Measurements from ENCODE around the gene ZFP69B.
A peak's percentile ranks its signal among the peaks of the same experiment; 100 is the strongest.

Gene ZFP69B

DNA sequence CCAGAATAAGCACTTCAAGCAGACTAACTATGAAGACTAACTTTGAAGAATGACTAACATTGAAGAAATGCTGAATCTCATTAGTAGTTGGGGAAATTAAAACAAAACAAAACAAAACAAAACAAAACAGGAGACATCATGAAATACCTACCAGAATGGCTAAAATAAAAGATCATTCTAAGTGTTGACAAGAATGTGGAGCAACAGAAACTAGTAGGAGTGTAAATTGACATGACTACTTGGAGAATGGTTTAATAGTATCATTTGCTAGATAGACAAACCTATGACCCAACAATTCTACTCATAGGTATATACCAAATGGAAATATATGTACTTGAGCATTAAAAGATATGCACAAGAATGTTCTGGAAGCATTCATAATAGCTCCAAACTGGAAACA lies 18.9 kb upstream of the ZFP69B start:
- TF ChIP-seq, protein P1, sequence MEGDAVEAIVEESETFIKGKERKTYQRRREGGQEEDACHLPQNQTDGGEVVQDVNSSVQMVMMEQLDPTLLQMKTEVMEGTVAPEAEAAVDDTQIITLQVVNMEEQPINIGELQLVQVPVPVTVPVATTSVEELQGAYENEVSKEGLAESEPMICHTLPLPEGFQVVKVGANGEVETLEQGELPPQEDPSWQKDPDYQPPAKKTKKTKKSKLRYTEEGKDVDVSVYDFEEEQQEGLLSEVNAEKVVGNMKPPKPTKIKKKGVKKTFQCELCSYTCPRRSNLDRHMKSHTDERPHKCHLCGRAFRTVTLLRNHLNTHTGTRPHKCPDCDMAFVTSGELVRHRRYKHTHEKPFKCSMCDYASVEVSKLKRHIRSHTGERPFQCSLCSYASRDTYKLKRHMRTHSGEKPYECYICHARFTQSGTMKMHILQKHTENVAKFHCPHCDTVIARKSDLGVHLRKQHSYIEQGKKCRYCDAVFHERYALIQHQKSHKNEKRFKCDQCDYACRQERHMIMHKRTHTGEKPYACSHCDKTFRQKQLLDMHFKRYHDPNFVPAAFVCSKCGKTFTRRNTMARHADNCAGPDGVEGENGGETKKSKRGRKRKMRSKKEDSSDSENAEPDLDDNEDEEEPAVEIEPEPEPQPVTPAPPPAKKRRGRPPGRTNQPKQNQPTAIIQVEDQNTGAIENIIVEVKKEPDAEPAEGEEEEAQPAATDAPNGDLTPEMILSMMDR (IDR thresholded peaks at IDR 0.05; ENCODE audit: low read depth, low read length), result no peak
- no peaks in the 10 kb centered on the region for H3K36me3 ChIP-seq
- no peaks in the 10 kb centered on the region for H3K4me1 ChIP-seq
- H3K9me3 ChIP-seq, result no peaks in the 10 kb centered on the region
- H3K4me3 ChIP-seq (ENCODE audit: low read depth, low read length), result no peak overlapping the region
- DNase-seq, result no peak
- H3K27me3 ChIP-seq, result no peaks in the 10 kb centered on the region

DNA sequence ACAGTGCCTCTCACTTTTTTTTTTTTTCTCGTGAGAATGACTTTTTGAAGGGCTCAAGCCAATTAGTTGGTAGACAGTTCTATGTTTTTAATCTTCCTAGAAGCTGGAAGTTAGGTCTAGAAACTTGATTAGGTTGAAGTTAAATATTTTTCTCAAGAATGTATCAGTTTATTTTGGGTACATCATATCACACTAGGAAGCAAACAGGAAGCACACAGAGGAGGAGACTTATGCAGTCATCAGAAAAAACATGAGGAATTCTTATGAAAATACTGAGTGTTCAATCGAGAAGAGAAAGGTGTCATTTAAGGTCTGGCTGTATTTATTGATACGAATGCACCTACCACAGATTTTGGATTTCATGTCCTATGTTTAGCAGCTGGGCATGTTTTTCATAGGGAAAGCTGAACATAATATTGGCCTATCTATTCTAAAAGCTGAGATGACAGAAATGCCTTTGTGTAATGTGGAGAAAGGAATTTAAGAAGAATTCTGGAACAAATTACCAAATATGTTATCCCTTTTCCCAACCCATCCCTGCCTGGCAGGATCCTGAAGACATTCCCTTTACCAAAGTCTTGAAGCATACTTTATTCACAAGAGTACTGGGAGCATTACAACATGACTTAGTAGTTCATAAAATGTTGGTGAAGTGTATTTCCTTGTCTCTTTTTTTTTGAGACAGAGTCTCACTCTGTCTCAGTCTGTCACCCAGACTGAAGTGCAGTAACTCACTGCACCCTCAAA lies 17.5 kb upstream of the ZFP69B start:
- Histone ChIP-seq H3K4me3 (ENCODE audit: low read depth, low read length) (no peak overlapping the region), H3K4me1 (no peaks in the 10 kb centered on the region), H3K27me3 (no peaks in the 10 kb centered on the region), H3K36me3 (no peaks in the 10 kb centered on the region), H3K9me3 (no peaks in the 10 kb centered on the region)
- DNase-seq, result no peak
- TF ChIP-seq, protein P1 (IDR thresholded peaks at IDR 0.05; ENCODE audit: low read depth, low read length), result no peak

DNA sequence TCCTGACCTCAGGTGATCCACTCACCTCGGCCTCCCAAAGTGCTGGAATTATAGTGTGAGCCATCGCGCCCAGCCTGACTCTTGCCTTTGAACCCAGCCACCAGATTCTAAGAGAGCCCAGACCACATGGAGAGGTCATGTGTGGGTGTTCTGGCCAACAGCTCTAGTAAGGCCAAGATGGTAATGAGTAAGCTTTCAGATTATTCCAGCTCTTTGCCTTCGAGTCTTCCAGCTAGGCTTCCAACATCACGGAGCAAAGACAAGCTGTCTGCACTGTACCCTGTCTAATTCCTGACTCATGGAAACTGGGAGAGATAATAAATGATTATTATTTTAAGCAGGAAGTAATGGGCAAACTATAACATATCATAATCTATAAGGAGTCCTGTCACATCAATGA lies 14.8 kb upstream of the ZFP69B start:
- DNase-seq, result no peak
- H3K4me3 ChIP-seq (ENCODE audit: low read depth, low read length), result no peak overlapping the region
- H3K9me3 ChIP-seq, result no peaks in the 10 kb centered on the region
- no peaks in the 10 kb centered on the region for H3K4me1 ChIP-seq
- no peaks in the 10 kb centered on the region for H3K36me3 ChIP-seq
- no peaks in the 10 kb centered on the region for H3K27me3 ChIP-seq
- TF ChIP-seq, protein P1 (IDR thresholded peaks at IDR 0.05; ENCODE audit: low read depth, low read length), result no peak

DNA sequence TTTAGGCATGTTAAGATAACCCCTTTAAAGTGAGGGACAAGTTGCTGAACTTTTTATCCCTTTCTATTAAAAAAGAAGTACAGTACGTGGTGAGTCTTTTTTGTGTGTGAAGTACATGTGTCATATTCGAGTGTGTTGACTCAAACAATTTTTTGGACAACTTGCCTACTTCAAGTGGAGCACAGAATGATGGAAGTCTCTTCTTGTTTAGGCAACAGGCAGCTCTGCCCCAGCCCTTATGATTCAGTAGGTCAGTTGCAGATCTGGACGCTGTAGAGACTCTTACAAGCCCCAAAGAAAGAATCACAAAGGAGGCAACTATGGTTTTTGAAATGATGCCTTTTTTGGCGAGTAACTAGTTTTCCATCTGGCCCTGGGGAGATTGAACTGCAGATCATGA lies 14.4 kb upstream of the ZFP69B start:
- Histone ChIP-seq H3K4me3 (ENCODE audit: low read depth, low read length) (no peak overlapping the region), H3K4me1 (no peaks in the 10 kb centered on the region), H3K36me3 (no peaks in the 10 kb centered on the region), H3K27me3 (no peaks in the 10 kb centered on the region), H3K9me3 (no peaks in the 10 kb centered on the region)
- TF ChIP-seq, protein P1 (IDR thresholded peaks at IDR 0.05; ENCODE audit: low read depth, low read length), result no peak
- no peak for DNase-seq

DNA sequence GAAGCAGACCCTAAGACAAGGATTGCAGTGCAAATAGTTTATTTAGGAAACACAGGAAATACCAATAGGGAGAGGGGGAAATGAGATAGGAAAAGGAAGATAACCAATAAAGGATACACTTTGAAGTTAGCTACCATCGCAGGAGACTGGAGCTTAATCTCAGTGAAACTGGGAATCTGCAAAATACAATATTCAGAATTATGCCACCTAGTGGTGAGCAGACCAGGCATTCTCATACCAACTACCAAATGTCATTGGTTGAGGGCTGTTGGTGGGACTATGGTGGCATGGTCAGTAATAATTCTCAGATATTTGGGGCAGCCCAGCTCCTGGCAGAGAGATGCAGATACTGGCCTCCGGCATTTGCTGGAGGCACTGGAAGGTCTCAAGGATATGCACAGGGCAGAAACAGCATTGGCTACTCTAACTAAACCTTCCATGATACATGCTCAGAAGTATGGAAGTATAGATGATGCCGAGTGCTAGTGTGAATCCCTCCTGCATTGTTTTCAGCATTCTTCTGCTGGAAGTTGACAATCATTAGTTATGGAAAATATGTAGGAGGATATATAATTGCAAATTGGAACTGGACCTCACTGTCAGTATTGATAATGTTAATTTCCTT lies 11.8 kb upstream of the ZFP69B start:
- no peak overlapping the region for H3K4me3 ChIP-seq (ENCODE audit: low read depth, low read length)
- TF ChIP-seq, protein P1 (IDR thresholded peaks at IDR 0.05; ENCODE audit: low read depth, low read length), result peak; percentile 62
- no peaks in the 10 kb centered on the region for H3K4me1 ChIP-seq
- DNase-seq, result peak; percentile 9
- H3K27me3 ChIP-seq, result no peaks in the 10 kb centered on the region
- no peaks in the 10 kb centered on the region for H3K36me3 ChIP-seq
- H3K9me3 ChIP-seq, result no peaks in the 10 kb centered on the region

DNA sequence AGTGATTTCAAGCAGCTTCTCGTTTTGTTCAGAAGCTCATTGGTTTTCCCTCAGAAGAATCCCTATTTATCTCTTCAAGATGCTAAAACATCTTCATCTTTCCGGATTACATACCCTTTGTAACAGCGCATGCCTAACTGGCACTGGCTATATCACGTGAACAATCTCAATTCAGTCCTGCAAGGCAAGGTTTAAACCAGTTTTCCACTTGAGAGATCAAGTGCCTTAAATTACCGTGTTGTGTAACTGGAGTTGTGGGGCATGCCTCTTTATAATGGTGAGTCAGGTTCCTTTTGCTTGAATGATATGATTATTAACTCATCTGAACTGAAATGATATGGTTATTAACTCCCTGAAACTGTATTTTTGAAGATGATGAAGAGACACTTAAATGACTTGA lies 11.0 kb upstream of the ZFP69B start:
- TF ChIP-seq, protein P1 (IDR thresholded peaks at IDR 0.05; ENCODE audit: low read depth, low read length), result no peak
- no peak for DNase-seq
- Histone ChIP-seq H3K36me3 (no peaks in the 10 kb centered on the region), H3K9me3 (no peaks in the 10 kb centered on the region), H3K4me1 (no peaks in the 10 kb centered on the region), H3K27me3 (no peaks in the 10 kb centered on the region), H3K4me3 (ENCODE audit: low read depth, low read length) (no peak overlapping the region)

Measured in BE2C (cell line).